ENCODE measurements around the gene KHDRBS1.

DNA sequence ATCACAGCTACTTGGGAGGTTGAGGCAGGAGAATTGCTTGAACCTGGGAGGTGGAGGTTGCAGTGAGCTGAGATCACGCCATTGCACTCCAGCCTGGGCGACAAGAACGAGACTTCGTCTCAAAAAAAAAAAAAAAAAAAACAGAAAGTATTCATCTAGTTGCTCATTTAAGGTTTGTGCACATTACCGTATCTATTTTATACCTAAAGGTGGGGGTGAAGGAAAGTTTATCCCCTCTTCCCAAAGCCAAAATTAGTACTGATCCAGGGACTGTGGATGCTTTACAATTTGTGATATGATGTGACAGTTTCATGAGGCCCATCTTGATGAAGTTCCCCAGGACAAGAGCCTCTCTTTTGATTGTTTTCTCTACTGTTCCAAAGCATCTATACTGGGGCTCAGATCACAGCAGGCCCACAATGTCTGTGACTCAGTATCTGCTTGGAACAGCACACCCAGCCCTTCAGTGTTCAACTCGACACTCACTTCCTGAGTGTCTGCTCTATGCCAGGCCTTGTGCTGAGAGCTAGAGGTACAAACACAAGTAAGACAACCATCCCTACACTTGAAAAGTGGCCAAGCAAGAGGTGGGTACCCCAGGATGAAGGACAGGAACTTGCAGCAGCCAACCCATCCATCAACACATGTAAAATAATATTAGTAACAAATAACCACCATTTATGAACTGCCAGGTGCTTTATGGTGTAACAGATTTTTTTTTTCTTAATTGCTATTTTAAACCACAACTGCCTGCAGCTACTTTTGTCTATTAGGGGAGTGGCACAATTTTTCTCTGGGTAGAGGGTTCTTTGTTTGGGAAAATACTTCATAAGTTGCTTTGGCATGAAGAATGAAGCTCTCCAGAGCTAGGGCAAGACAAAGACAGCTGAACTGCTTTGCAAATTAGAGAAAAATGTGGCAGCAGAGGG, 29.0 kb upstream of the KHDRBS1 start:
- TF ChIP-seq, protein P1, sequence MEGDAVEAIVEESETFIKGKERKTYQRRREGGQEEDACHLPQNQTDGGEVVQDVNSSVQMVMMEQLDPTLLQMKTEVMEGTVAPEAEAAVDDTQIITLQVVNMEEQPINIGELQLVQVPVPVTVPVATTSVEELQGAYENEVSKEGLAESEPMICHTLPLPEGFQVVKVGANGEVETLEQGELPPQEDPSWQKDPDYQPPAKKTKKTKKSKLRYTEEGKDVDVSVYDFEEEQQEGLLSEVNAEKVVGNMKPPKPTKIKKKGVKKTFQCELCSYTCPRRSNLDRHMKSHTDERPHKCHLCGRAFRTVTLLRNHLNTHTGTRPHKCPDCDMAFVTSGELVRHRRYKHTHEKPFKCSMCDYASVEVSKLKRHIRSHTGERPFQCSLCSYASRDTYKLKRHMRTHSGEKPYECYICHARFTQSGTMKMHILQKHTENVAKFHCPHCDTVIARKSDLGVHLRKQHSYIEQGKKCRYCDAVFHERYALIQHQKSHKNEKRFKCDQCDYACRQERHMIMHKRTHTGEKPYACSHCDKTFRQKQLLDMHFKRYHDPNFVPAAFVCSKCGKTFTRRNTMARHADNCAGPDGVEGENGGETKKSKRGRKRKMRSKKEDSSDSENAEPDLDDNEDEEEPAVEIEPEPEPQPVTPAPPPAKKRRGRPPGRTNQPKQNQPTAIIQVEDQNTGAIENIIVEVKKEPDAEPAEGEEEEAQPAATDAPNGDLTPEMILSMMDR (conservative IDR thresholded peaks at IDR 0.05; ENCODE audit: low read depth, low read length) = no peak
- TF ChIP-seq EZH2phosphoT487 (IDR thresholded peaks at IDR 0.05; ENCODE audit: borderline replicate concordance, low read length) = no peak
- TF ChIP-seq EZH2 (IDR thresholded peaks at IDR 0.05; ENCODE audit: low read length, unreplicated experiment) = no peak

Measured in PC-3 (cell line).